PC-9 (cell line): Measurements from ENCODE around the gene CHRNE.

Experiments used
- EZH2 ChIP-seq: fragments of 200-600 bp; sonication (generic); IDR thresholded peaks from 2 replicates; pipeline ENCODE4 v1.8.0; 2017; ENCODE audit warnings: antibody characterized with exemption, low read depth
- TF ChIP-seq, protein P1 (sequence below): fragments of 200-600 bp; sonication (generic); conservative IDR thresholded peaks from 2 replicates; pipeline ENCODE4 v1.6.1; 2017; ENCODE audit warnings: mixed run types, antibody characterized with exemption, mild to moderate bottlenecking, moderate library complexity

DNA sequence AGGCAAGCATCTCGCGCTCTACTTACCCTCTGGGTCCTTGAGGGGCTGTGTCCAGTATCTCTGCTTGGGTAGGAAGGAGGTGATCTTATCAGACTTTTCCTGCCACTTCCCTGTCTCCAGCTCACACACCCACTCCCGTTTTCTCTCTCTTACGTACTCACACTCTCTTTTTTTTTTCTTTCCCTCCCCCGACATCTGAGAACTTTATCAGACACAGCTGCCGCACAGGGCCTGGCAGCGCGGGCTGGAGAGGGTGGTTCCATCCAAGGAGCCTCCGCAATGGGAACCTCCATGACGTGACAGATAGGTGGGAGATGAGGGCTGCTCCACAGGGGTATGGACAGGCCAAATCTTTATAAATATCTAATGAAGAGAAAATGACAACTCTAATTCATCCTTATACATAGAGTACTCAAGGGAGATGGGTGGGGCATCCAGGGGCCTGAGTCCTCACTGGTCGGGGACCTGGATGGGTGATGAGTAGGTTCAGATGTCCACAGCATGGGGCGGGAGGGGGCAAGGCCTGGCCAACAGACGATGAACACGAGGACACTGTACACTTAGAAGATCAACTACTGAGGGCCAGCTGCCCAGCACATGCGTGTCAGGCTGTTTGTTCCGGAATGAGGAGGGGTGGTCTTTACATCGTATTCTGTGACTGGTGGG lies 46.5 kb downstream of the CHRNE start:
- TF ChIP-seq, protein P1, sequence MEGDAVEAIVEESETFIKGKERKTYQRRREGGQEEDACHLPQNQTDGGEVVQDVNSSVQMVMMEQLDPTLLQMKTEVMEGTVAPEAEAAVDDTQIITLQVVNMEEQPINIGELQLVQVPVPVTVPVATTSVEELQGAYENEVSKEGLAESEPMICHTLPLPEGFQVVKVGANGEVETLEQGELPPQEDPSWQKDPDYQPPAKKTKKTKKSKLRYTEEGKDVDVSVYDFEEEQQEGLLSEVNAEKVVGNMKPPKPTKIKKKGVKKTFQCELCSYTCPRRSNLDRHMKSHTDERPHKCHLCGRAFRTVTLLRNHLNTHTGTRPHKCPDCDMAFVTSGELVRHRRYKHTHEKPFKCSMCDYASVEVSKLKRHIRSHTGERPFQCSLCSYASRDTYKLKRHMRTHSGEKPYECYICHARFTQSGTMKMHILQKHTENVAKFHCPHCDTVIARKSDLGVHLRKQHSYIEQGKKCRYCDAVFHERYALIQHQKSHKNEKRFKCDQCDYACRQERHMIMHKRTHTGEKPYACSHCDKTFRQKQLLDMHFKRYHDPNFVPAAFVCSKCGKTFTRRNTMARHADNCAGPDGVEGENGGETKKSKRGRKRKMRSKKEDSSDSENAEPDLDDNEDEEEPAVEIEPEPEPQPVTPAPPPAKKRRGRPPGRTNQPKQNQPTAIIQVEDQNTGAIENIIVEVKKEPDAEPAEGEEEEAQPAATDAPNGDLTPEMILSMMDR, result no peak
- no peak for TF ChIP-seq EZH2
